ENCODE data around the gene RELB.

DNA sequence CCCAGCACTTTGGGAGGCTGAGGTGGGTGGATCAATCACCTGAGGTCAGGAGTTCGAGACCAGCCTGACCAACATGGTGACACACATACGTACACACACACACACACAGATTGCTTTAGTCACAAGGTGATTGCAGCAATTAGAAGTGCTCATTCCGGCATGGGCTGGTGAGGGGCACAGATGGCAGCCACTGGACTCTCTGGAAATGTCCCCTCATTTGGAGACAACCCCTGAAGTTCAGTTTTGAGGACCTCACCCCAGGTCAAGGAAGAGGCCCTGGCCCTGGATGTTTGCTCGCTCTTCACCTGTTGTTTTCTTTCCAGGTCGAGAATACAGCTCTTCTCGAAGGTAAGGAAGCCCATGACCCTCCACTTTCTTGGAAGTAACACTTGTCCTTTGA is 69.0 kb downstream of the RELB start:
- TF ChIP-seq EZH2 (IDR thresholded peaks at IDR 0.05) (no peak), POLR2AphosphoS5 (IDR thresholded peaks at IDR 0.05; ENCODE audit: borderline replicate concordance, low read depth, low read length) (no peak), FOXP2 (optimal IDR thresholded peaks at IDR 0.05; ENCODE audit: control extremely low read depth, extremely low read length, insufficient read depth) (no peak)
